ENCODE results near the gene SOAT2.

DNA sequence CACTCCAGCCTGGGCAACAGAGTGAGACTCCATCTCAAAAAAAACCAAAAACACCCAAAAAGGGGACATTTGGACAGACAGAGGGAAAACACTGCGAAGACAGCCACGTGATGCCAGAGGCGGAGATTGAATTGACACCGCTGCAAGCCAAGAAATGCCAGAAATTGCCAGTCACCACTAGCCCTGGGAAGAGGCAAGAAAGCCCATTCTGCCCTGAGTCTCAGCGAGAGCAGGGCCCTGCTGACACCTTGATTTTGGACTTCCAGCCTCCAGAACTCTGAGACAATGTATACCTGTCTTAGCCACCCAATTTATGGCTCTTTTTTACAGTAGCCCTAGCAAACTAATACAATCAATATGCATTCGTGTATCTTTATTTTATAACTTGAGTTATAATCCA is 13.2 kb upstream of the SOAT2 start:
- TF ChIP-seq POLR2AphosphoS5 (IDR thresholded peaks at IDR 0.05; ENCODE audit: low read depth, low read length) (no peak), TAF1 (IDR thresholded peaks at IDR 0.05; ENCODE audit: borderline replicate concordance, insufficient read depth, low read length) (no peak), SIN3A (IDR thresholded peaks at IDR 0.05; ENCODE audit: borderline replicate concordance, insufficient read depth, low read length) (no peak), FOXP2 (optimal IDR thresholded peaks at IDR 0.05; ENCODE audit: borderline replicate concordance, extremely low read depth, extremely low read length, insufficient read depth) (no peak)
- TF ChIP-seq, protein P1, sequence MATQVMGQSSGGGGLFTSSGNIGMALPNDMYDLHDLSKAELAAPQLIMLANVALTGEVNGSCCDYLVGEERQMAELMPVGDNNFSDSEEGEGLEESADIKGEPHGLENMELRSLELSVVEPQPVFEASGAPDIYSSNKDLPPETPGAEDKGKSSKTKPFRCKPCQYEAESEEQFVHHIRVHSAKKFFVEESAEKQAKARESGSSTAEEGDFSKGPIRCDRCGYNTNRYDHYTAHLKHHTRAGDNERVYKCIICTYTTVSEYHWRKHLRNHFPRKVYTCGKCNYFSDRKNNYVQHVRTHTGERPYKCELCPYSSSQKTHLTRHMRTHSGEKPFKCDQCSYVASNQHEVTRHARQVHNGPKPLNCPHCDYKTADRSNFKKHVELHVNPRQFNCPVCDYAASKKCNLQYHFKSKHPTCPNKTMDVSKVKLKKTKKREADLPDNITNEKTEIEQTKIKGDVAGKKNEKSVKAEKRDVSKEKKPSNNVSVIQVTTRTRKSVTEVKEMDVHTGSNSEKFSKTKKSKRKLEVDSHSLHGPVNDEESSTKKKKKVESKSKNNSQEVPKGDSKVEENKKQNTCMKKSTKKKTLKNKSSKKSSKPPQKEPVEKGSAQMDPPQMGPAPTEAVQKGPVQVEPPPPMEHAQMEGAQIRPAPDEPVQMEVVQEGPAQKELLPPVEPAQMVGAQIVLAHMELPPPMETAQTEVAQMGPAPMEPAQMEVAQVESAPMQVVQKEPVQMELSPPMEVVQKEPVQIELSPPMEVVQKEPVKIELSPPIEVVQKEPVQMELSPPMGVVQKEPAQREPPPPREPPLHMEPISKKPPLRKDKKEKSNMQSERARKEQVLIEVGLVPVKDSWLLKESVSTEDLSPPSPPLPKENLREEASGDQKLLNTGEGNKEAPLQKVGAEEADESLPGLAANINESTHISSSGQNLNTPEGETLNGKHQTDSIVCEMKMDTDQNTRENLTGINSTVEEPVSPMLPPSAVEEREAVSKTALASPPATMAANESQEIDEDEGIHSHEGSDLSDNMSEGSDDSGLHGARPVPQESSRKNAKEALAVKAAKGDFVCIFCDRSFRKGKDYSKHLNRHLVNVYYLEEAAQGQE (IDR thresholded peaks at IDR 0.05; ENCODE audit: insufficient read depth in 1 of 2, low read depth in 2 of 2, low read length in 2 of 2) = no peak
